Calu3 (cell line): ENCODE results near the gene FTSJ3. TPM values are rescaled to one million over a fixed set of nuclear protein-coding genes. Genes with fewer than 3 reads are reported as not detected.

Experiments
- BruUV-seq: library from RNA; stranded (reverse); fragments of 400-500 nt; replicated peaks from 2 replicates; lab custom pipeline; 2021; lab: Mats Ljungman, UMichigan
- CTCF ChIA-PET: fragments of 300-600 bp; sonication (Branson Sonifier 250); formaldehyde crosslinking; loops from one replicate; lab custom pipeline; 2022; ENCODE audit warnings: antibody characterized with exemption; lab: Charles Lee
- DNase-seq: peaks from one replicate; pipeline ENCODE4 v3.0.0; 2022
- H3K27ac Mint-ChIP-seq: one replicate; pipeline ENCODE4 v1.8.0; 2022; ENCODE audit warnings: mixed read lengths; ENCODE audit not compliant: unreplicated experiment
- H3K27me3 Mint-ChIP-seq: one replicate; pipeline ENCODE4 v1.8.0; 2022; ENCODE audit warnings: mixed read lengths; ENCODE audit not compliant: unreplicated experiment
- H3K36me3 Mint-ChIP-seq: one replicate; pipeline ENCODE4 v1.8.0; 2022; ENCODE audit warnings: mild to moderate bottlenecking, moderate library complexity, mixed read lengths; ENCODE audit not compliant: insufficient read depth, unreplicated experiment
- H3K4me1 Mint-ChIP-seq: one replicate; pipeline ENCODE4 v1.8.0; 2022; ENCODE audit warnings: mild to moderate bottlenecking, low read depth, mixed read lengths; ENCODE audit not compliant: unreplicated experiment
- H3K4me3 Mint-ChIP-seq: one replicate; pipeline ENCODE4 v1.8.0; 2022; ENCODE audit warnings: mild to moderate bottlenecking, low read depth, moderate library complexity, mixed read lengths; ENCODE audit not compliant: unreplicated experiment
- H3K9me3 Mint-ChIP-seq: one replicate; pipeline ENCODE4 v1.8.0; 2022; ENCODE audit warnings: low read depth, mixed read lengths; ENCODE audit not compliant: unreplicated experiment
- intact Hi-C: fragments of 100-400 bp; cut with micrococcal nuclease; formaldehyde crosslinking; loops from one replicate; pipeline ENCODE4 v1.10.0; 2022; ENCODE audit not compliant: unreplicated experiment
- total RNA-seq: library from RNA; stranded (reverse); gene quantifications from 2 replicates; pipeline ENCODE4 v1.2.3, GENCODE V29; 2022
- TF ChIP-seq, protein P1 (sequence below): fragments of 200-600 bp; IDR thresholded peaks from one replicate; pipeline ENCODE4 v1.8.0; 2022; ENCODE audit warnings: antibody characterized with exemption; ENCODE audit not compliant: unreplicated experiment

FTSJ3 gene
- total RNA-seq, 1 experiment from 2014 or later: 43.3 TPM

DNA sequence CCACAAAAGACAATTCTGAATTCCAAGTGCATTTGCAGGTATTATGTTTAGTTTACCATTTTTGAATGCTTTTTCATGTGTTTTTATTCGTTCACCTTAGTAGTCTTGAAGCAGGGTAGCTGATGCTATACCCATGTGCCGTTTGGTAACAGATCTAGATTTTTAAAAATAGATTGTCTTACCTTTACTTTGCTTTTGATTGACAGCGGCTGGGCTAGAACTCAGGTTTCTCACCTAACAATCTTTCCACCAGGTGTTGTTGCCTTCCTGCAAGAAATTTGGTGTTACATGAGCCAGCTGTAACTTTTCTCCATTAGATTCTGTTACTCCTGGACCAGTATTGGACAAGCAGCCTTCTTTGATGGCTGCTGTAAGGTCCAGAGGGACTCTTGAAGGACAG, 1.5 kb upstream of the FTSJ3 start:
- intact Hi-C loops: no loop called here
- no TSS peak for BruUV-seq
- no peaks in the 10 kb centered on the region for H3K4me1 Mint-ChIP-seq
- H3K27ac Mint-ChIP-seq: no peak overlapping the region
- H3K9me3 Mint-ChIP-seq: no peaks in the 10 kb centered on the region
- CTCF ChIA-PET: interaction anchor here (0.5 kb wide), 1 partner anchor 20 kb away, joined by 3 read pairs; no protein-coding TSS in a partner anchor
- no peak for DNase-seq
- peaks cover 51% of the 10 kb centered on the region for H3K36me3 Mint-ChIP-seq
- H3K27me3 Mint-ChIP-seq: no peaks in the 10 kb centered on the region
- H3K4me3 Mint-ChIP-seq: no peak overlapping the region
- TF ChIP-seq, protein P1, sequence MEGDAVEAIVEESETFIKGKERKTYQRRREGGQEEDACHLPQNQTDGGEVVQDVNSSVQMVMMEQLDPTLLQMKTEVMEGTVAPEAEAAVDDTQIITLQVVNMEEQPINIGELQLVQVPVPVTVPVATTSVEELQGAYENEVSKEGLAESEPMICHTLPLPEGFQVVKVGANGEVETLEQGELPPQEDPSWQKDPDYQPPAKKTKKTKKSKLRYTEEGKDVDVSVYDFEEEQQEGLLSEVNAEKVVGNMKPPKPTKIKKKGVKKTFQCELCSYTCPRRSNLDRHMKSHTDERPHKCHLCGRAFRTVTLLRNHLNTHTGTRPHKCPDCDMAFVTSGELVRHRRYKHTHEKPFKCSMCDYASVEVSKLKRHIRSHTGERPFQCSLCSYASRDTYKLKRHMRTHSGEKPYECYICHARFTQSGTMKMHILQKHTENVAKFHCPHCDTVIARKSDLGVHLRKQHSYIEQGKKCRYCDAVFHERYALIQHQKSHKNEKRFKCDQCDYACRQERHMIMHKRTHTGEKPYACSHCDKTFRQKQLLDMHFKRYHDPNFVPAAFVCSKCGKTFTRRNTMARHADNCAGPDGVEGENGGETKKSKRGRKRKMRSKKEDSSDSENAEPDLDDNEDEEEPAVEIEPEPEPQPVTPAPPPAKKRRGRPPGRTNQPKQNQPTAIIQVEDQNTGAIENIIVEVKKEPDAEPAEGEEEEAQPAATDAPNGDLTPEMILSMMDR: no peak

DNA sequence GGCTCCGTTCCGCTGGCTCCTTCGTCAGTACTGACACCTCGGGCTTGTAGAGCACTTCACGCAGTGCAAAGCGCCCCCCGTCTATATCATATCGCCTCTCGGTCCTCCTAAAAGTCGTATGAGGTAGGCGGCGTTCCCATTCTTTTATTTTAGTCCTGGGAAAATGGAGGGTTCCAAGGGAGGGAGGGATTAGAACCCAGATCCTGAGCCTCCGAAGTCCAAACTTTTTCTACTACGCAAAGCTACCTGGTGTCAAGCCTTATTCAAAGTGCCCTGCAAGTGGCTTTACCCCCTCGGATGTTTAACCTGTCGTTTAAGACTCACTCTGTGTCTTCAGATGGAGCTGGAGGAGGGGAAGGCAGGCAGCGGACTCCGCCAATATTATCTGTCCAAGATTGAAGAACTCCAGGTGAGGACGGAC, 348 bp upstream of the FTSJ3 start:
- H3K4me3 Mint-ChIP-seq: peak overlapping the region; percentile 99
- TF ChIP-seq, protein P1: no peak
- no peaks in the 10 kb centered on the region for H3K9me3 Mint-ChIP-seq
- no TSS peak for BruUV-seq
- H3K36me3 Mint-ChIP-seq: peaks cover 62% of the 10 kb centered on the region
- no peaks in the 10 kb centered on the region for H3K4me1 Mint-ChIP-seq
- no peaks in the 10 kb centered on the region for H3K27me3 Mint-ChIP-seq
- no peak for DNase-seq
- H3K27ac Mint-ChIP-seq: peak overlapping the region; percentile 97
- CTCF ChIA-PET: interaction anchor here (1.1 kb wide), 1 partner anchor 11 kb away, joined by 3 read pairs; no protein-coding TSS in a partner anchor
- intact Hi-C loops: no loop called here

DNA sequence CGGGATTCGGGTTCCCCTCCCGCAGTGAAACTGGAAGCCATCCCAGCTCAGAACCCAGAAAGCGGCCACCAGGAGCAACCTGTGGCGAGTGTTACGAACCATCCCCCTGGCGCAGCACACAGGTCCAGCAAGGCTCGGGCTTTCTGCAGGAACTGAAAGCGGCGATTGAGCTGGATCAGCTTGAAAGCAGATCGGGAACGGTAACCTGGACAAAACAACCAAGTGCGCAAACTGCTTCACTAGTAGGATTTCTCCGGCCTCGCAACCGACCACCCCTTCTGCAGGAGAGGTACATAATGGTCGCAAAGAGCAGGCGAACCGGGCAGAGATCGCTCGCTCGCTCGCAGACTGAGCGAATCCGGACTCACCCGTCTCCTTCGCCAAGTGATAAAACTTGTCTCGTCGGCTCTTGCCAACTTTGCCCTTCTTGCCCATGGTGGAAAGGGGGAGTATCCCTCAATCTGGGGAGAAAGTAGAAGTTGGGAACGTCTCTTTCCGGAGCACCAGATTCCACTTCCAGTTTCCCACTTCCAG, 928 bp downstream of the FTSJ3 start:
- no peak for DNase-seq
- peaks cover 68% of the 10 kb centered on the region for H3K36me3 Mint-ChIP-seq
- TSS peak; percentile 69 for BruUV-seq

DNA sequence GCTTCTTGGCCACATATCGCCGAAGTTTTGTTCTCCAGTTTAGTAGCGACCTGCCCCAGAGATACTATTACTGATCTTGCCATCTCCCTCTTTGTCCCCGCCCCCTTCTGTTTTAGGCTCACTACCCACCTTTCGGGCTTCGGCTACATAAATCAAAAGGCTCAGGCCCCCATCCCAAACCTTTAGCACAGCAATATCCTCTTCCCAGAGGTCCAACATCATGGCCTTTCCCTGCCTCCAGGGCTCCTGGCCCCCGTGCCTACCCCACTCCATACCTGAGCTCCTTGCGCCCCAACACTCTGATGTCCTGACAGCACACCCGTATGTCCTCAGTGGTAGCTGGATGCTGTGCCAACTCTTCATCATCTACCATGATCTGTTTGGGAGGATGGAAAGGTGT, 3.1 kb downstream of the FTSJ3 start:
- CTCF ChIA-PET: no interaction called here
- H3K27me3 Mint-ChIP-seq: no peaks in the 10 kb centered on the region
- no TSS peak for BruUV-seq
- H3K27ac Mint-ChIP-seq: no peak overlapping the region
- H3K36me3 Mint-ChIP-seq: peaks cover 79% of the 10 kb centered on the region
- TF ChIP-seq, protein P1: no peak
- peaks cover 12% of the 10 kb centered on the region for H3K4me1 Mint-ChIP-seq
- H3K9me3 Mint-ChIP-seq: no peaks in the 10 kb centered on the region
- DNase-seq: no peak
- no peak overlapping the region for H3K4me3 Mint-ChIP-seq
- intact Hi-C loops: no loop called here

More for the DNA sequence above, 928 bp downstream of the FTSJ3 start:
- H3K4me1 Mint-ChIP-seq: no peaks in the 10 kb centered on the region
- TF ChIP-seq, protein P1: no peak
- H3K27ac Mint-ChIP-seq: peak overlapping the region; percentile 97
- no peaks in the 10 kb centered on the region for H3K27me3 Mint-ChIP-seq
- H3K9me3 Mint-ChIP-seq: no peaks in the 10 kb centered on the region
- intact Hi-C loops: no loop called here
- peak overlapping the region; percentile 99 for H3K4me3 Mint-ChIP-seq
- CTCF ChIA-PET: interaction anchor here (0.7 to 1.1 kb wide), 3 partner anchors 15 to 453 kb away, joined by 3 to 5 read pairs (median 4); partner anchors contain the start of genes CCDC47 and DDX42
